KMS-11 (cell line): Measurements from ENCODE around the gene MICAL3.

Experiments used
- H2AFZ ChIP-seq: fragments of 200-600 bp; sonication (generic); 2 replicates; pipeline ENCODE4 v1.6.1; 2016; ENCODE audit warnings: antibody characterized with exemption, mixed run types, low read depth
- H3K27ac ChIP-seq: fragments of 200-600 bp; sonication (generic); 2 replicates; pipeline ENCODE4 v1.6.1; 2016; ENCODE audit warnings: mild to moderate bottlenecking, mixed run types
- H3K27me3 ChIP-seq: fragments of 200-600 bp; sonication (generic); 2 replicates; pipeline ENCODE4 v1.6.1; 2017; ENCODE audit warnings: mild to moderate bottlenecking, low read depth, mixed run types, moderate library complexity; ENCODE audit not compliant: insufficient read depth
- H3K36me3 ChIP-seq: fragments of 200-600 bp; sonication (generic); 2 replicates; pipeline ENCODE4 v1.6.1; 2017; ENCODE audit warnings: mild to moderate bottlenecking, mixed run types; ENCODE audit not compliant: insufficient read depth
- H3K4me1 ChIP-seq: fragments of 200-600 bp; sonication (generic); 2 replicates; pipeline ENCODE4 v1.6.1; 2016; ENCODE audit warnings: mild to moderate bottlenecking, low read depth, mixed run types; ENCODE audit not compliant: poor library complexity, severe bottlenecking
- H3K4me2 ChIP-seq: fragments of 200-600 bp; sonication (generic); 2 replicates; pipeline ENCODE4 v1.7.0; 2016; ENCODE audit warnings: mild to moderate bottlenecking, mixed run types
- H3K4me3 ChIP-seq: fragments of 200-600 bp; sonication (generic); IDR thresholded peaks from 2 replicates; pipeline ENCODE4 v1.6.1; 2017; ENCODE audit warnings: low read depth, low read length, mixed read lengths; ENCODE audit not compliant: insufficient read depth
- H3K79me2 ChIP-seq: fragments of 200-600 bp; sonication (generic); 2 replicates; pipeline ENCODE4 v1.6.1; 2016; ENCODE audit warnings: low read depth, mixed run types; ENCODE audit not compliant: insufficient read depth
- H3K9ac ChIP-seq: fragments of 200-600 bp; sonication (generic); 2 replicates; pipeline ENCODE4 v1.6.1; 2016; ENCODE audit warnings: mild to moderate bottlenecking, mixed run types
- H4K20me1 ChIP-seq: fragments of 200-600 bp; sonication (generic); 2 replicates; pipeline ENCODE4 v1.6.1; 2016; ENCODE audit warnings: mild to moderate bottlenecking, mixed run types; ENCODE audit not compliant: insufficient read depth
- TF ChIP-seq, protein P1 (sequence below): fragments of 200-600 bp; sonication (generic); conservative IDR thresholded peaks from 2 replicates; pipeline ENCODE4 v1.6.1; 2017; ENCODE audit warnings: low read depth, mild to moderate bottlenecking, antibody characterized with exemption, low read length, moderate library complexity, mixed read lengths

Gene MICAL3

DNA sequence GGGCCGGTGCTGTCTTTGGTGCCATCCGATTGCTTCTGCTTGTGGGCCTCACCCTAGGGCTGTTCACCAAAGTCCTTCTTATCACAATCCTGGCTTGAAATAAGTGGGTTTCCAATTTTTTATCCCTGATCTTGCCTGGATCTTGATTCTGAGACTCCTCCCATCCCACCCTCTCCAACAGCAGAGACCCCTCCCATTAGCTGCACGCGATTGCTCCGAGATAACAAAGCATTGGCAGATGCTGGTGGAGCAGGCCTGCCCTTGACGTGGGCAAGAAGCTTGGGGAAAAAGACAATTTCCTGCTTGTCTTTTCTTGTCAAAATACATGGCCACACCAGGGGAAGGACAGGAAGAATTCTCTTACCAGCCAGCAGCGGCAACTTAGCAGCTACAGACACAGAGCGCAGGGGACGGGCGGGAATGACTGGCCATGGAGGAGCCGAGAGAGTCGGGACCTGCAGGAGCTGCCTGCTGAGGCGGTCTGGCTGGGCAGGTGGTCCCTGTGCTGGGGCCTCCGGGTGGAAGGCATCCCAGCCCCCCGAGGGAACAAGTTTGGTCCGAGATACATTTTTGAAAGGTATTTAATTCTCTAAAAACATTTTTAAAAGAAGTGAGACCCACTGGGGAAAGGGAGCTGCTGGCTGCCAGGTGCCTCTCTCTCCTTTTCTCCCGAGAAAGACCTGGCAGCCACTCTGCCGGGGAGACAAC is 240.4 kb downstream of the MICAL3 start:
- no peak overlapping the region for H3K27ac ChIP-seq
- H3K79me2 ChIP-seq: peaks cover 2% of the 10 kb centered on the region; the same call in 1 of the 2 replicates
- TF ChIP-seq, protein P1, sequence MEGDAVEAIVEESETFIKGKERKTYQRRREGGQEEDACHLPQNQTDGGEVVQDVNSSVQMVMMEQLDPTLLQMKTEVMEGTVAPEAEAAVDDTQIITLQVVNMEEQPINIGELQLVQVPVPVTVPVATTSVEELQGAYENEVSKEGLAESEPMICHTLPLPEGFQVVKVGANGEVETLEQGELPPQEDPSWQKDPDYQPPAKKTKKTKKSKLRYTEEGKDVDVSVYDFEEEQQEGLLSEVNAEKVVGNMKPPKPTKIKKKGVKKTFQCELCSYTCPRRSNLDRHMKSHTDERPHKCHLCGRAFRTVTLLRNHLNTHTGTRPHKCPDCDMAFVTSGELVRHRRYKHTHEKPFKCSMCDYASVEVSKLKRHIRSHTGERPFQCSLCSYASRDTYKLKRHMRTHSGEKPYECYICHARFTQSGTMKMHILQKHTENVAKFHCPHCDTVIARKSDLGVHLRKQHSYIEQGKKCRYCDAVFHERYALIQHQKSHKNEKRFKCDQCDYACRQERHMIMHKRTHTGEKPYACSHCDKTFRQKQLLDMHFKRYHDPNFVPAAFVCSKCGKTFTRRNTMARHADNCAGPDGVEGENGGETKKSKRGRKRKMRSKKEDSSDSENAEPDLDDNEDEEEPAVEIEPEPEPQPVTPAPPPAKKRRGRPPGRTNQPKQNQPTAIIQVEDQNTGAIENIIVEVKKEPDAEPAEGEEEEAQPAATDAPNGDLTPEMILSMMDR: no peak
- H3K27me3 ChIP-seq: no peaks in the 10 kb centered on the region
- H3K4me2 ChIP-seq: no peak overlapping the region
- no peak overlapping the region for H2AFZ ChIP-seq
- no peak overlapping the region for H3K9ac ChIP-seq
- H3K4me1 ChIP-seq: peaks cover 48% of the 10 kb centered on the region
- no peak overlapping the region for H3K4me3 ChIP-seq
- no peaks in the 10 kb centered on the region for H4K20me1 ChIP-seq
- H3K36me3 ChIP-seq: no peaks in the 10 kb centered on the region

DNA sequence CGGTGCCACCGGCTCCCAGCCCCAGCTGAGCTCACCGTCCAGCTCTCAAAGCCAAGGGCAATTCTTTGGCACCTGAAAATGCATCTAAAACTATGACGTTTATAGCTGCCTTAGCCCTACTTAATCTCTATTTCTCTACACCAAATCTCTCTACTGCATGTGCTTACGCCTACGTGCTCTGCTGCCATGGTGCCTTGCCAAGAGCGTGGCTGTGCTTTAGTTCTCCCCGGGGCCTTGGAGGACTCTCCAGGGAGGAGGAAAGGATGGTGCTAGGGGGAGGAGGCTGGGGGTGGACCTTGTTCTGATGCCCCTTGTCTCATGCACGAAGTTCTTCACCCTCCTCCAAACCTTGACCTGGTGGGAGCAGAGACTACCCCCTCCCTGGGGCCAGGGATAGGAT is 241.0 kb downstream of the MICAL3 start:
- TF ChIP-seq, protein P1: no peak
- H3K4me3 ChIP-seq: no peak overlapping the region
- H4K20me1 ChIP-seq: no peaks in the 10 kb centered on the region
- H3K27ac ChIP-seq: no peak overlapping the region
- H3K36me3 ChIP-seq: no peaks in the 10 kb centered on the region
- H3K9ac ChIP-seq: no peak overlapping the region
- peaks cover 8% of the 10 kb centered on the region for H3K79me2 ChIP-seq
- no peaks in the 10 kb centered on the region for H3K27me3 ChIP-seq
- H3K4me1 ChIP-seq: peaks cover 53% of the 10 kb centered on the region
- H2AFZ ChIP-seq: no peak overlapping the region
- no peak overlapping the region for H3K4me2 ChIP-seq

DNA sequence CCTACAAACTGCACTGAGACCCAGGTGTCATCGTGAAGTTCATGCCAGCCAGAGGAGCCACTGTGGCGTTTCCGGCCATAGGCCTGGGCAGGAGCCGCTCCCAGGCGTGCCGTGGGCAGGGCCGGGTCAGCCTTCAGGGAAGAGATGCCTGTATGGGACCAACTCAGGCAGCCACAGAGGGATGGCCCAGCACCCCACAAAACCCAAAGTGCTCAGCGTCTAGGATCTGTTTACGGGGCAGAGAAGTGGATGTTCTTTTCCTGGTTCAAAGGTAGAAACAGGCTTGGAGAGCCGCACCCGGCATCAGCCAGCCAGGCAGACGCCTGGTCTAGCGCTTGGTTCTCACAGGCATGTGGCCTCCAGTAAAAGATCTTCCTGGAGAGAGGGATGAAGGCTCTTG is 241.7 kb downstream of the MICAL3 start:
- TF ChIP-seq, protein P1: no peak
- H3K9ac ChIP-seq: no peak overlapping the region
- H4K20me1 ChIP-seq: no peaks in the 10 kb centered on the region
- H2AFZ ChIP-seq: no peak overlapping the region
- H3K27ac ChIP-seq: peak overlapping the region; percentile 90; the same call in 1 of the 2 replicates
- peaks cover 58% of the 10 kb centered on the region for H3K4me1 ChIP-seq
- no peak overlapping the region for H3K4me2 ChIP-seq
- H3K27me3 ChIP-seq: no peaks in the 10 kb centered on the region
- no peaks in the 10 kb centered on the region for H3K36me3 ChIP-seq
- peaks cover 15% of the 10 kb centered on the region for H3K79me2 ChIP-seq
- H3K4me3 ChIP-seq: no peak overlapping the region

DNA sequence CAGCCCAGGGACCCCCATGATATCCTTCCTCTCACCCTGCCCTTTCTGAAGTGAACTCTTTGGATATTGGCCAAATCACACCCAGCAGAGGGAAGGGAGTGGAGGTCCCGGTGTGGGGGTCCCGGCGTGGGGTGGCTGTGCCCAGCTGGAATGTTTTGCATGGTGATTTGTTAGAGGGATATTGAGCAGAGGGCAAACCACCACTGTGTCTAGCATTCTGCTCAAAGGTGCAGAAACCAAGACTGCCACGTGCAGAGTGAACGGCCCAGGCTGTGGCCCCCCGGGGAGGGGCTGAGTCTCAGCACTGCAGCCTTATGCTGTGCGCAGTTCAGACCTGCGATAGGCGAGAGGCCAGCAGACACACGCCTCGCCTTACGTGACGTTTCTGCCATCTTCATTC is 242.2 kb downstream of the MICAL3 start:
- H3K79me2 ChIP-seq: peaks cover 16% of the 10 kb centered on the region
- H3K27ac ChIP-seq: peak overlapping the region; percentile 90
- H3K4me3 ChIP-seq: no peak overlapping the region
- peak overlapping the region; percentile 61; the same call in 1 of the 2 replicates for H3K9ac ChIP-seq
- no peaks in the 10 kb centered on the region for H3K36me3 ChIP-seq
- TF ChIP-seq, protein P1: no peak
- H4K20me1 ChIP-seq: no peaks in the 10 kb centered on the region
- no peaks in the 10 kb centered on the region for H3K27me3 ChIP-seq
- peaks cover 58% of the 10 kb centered on the region for H3K4me1 ChIP-seq
- peak overlapping the region; percentile 69 for H3K4me2 ChIP-seq
- no peak overlapping the region for H2AFZ ChIP-seq
